Stimulated activated CD8-positive, alpha-beta memory T cell treated with anti-CD3 and anti-CD28 coated beads, Interleukin-4, amount 100 ng/mL, for 24 hours (primary cell): ENCODE measurements around the gene KRTAP9-4.
"Not testable (repeated sequence)": the region's sequence is repeated elsewhere in the genome, so short reads cannot be mapped to it uniquely, and the experiment has no call there.

Experiments used
- DNase-seq: peaks from one replicate; pipeline ENCODE4 v3.0.0-alpha.2; 2020; ENCODE audit warnings: low read depth

The KRTAP9-4 gene, protein sequence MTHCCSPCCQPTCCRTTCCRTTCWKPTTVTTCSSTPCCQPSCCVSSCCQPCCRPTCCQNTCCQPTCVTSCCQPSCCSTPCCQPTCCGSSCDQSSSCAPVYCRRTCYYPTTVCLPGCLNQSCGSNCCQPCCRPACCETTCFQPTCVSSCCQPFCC

DNA sequence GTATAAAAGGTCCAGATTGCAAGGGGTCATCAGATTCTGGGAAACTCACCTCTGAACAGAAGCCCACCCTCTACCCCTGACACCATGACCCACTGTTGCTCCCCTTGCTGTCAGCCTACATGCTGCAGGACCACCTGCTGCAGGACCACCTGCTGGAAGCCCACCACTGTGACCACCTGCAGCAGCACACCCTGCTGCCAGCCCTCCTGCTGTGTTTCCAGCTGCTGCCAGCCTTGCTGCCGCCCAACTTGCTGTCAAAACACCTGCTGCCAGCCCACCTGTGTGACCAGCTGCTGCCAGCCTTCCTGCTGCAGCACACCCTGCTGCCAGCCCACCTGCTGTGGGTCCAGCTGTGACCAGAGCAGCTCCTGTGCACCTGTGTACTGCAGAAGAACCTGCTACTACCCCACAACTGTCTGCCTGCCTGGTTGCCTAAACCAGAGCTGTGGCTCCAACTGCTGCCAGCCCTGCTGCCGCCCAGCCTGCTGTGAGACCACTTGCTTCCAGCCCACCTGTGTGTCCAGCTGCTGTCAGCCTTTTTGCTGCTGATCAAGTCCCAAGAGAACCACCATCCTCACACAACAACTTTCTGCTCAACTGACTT is at the start of gene KRTAP9-4:
TSS of gene KRTAP9-4 (plus strand) at position 51 of the 604 bp plus-strand sequence. CDS start at position 85, 34 bp downstream.
- not testable (repeated sequence) for DNase-seq

DNA sequence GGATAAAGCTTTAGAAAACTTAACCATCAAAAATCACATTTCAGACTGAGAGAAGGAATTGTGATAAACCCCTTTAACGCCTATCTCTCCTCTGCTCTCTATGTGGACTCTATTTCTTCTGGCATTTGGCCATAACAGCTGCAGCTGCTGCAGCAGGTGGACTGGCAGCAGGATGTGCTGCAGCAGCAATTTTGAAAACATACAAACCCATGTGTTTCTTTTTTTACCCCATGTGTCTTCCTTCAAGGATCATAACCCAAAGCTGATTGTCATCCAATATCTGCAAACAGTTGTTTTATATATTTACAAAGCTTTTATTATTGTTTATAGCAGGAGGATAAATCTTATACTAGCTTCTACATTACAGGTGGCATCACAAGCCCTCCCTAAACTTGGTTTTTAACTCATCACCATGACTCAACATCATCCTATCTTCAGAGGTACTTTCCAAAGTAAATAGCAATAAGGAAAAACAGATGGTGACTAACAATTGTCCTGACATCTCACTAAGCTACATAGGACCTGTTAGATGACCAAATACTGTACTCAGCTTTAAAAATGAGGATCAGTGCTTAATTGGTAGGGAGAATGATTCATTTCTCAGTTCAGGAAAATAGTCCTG is 37.5 kb upstream of the KRTAP9-4 start:
- DNase-seq, result no peak

DNA sequence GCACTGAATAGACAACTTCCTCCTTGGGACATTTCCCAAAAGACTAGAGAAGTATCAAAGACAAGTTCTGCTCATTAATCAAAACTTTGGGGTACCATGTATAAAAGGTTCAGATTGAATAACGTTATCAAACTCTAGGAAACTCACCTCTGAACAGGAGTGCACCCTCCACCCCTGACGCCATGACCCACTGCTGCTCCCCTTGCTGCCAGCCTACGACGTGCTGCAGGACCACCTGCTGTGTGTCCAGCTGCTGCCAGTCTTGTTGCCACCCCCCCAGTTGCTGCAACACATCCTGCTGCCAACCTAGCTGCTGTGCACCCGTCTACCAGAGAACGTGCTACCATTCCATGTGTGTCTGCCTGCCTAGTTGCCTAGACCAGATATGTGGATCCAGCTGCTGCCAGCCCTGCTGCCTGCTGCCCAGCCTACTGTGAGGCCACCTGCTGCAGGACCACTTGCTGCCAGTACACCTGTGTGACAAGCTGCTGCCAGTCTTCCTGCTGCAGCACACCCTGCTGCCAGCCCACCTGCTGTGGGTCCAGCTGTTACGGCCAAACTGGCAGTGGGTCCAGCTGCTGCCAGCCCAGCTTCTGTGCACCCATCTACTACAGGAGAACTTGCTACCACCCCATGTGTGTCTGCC is 36.8 kb upstream of the KRTAP9-4 start:
- no peak for DNase-seq

DNA sequence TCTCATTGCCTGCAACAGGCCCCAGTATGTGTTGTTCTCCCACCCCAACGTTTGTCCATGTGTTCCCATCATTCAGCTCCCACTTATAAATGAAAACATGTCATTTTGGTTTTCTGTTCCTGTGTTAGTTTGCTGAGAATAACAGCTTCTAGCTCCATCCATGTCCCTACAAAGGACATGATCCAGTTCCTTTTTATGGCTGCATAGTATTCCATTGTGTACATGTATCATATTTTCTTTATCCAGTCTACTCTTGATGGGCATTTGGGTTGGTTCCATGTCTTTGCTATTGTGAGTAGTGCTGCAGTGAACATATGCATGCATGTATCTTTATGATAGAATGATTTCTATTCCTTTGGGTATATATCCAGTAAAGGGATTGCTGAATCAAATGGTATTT is 33.8 kb upstream of the KRTAP9-4 start:
- DNase-seq, result no peak

DNA sequence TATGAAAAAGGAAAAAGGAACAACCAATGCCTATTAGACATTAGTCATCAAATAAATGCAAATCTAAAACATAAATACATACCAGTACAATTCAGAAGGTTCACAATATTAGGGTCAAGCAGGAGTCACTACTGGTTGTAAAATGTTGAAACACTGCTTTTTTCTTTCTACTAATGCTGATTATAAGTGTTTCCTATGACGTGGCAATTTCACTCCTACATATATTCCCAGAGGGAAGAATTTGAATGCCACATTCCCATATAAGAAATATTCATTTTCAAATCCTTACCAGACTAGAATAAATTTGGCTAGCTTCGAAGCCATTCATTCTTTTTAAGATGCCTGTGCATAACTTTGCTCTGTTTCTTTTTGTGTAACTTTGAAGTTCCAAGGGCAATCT is 25.7 kb upstream of the KRTAP9-4 start:
- DNase-seq, result no peak

DNA sequence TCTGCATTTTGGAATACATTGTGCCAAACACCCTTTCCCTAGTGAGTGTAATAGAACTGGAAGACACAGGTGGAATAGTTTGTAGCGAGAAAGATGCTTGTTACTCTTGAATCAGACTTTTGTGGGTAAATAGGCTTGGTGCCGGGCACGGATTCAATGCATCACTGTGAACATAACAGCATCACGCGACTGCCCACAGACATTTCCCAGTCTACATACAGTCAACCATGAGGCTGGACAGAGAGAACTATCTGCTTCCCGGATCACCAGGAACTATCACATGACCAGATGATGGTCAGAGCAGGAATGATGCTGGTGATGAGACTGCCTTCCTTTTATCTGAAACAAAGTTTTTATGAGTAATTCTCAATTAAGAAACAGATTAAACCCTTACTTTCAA is 23.4 kb upstream of the KRTAP9-4 start:
- no peak for DNase-seq

DNA sequence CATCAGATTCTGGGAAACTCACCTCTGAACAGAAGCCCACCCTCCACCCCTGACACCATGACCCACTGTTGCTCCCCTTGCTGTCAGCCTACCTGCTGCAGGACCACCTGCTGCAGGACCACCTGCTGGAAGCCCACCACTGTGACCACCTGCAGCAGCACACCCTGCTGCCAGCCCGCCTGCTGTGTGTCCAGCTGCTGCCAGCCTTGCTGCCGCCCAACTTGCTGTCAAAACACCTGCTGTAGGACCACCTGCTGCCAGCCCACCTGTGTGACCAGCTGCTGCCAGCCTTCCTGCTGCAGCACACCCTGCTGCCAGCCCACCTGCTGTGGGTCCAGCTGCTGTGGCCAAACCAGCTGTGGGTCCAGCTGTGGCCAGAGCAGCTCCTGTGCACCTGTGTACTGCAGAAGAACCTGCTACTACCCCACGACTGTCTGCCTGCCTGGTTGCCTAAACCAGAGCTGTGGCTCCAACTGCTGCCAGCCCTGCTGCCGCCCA is 22.8 kb upstream of the KRTAP9-4 start, which contains the start of gene KRTAP9-2:
TSS of gene KRTAP9-2 (plus strand) at position 51 of the 498 bp plus-strand sequence. CDS start at position 58, 7 bp downstream.
- not testable (repeated sequence) for DNase-seq

DNA sequence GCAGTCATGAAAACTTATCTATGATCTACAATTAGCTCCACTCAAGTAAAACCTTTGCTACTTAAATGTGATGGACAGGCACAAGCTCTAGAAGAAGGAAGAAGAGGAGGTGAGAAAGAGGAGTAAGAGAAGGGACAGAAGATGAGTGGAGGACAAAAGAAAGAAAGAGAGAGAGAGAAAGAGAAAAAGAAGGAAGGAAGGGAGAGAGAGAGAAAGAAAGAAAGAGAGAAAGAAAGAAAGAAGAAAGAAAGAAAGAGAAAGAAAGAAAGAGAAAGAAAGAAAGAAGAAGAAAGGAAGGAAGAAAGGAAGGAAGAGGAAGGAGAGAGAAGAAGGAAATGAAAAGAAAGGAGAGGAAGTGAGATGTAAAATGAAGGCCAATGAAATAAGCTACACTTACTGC is 19.4 kb upstream of the KRTAP9-4 start:
- no peak for DNase-seq

DNA sequence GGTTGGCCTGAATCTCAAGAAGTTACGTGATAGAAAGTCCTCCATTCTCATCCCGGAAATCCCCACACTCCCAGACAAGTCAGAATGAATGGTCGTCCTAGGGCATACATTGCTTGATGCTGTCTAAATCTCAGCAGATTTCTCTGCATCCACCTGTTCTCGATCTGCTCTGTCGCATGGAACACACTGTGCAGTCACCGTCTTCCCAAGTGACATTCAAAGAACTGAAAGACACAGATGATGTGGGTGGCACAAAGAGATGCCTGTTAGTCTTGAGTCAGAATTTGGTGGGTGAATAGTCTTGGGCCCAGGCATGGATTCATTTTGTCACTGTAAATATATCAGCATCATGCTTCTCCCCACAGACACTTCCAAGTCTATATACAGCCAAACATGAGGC is 17.8 kb upstream of the KRTAP9-4 start:
- DNase-seq, result no peak

DNA sequence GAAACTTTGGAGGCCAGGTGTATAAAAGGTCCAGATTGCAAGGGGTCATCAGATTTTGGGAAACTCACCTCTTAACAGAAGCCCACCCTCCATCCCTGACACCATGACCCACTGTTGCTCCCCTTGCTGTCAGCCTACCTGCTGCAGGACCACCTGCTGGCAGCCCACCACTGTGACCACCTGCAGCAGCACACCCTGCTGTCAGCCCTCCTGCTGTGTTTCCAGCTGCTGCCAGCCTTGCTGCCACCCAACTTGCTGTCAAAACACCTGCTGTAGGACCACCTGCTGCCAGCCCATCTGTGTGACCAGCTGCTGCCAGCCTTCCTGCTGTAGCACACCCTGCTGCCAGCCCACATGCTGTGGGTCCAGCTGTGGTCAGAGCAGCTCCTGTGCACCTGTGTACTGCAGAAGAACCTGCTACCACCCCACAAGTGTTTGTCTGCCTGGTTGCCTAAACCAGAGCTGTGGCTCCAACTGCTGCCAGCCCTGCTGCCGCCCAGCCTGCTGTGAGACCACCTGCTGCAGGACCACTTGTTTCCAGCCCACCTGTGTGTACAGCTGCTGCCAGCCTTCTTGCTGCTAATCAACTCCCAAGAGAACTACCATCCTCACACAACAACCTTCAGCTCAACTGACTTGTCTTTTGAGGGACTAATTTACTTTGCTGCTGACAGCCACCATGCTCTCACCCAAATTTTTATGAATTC is 16.9 kb upstream of the KRTAP9-4 start, which contains the start of gene KRTAP9-3:
TSS of gene KRTAP9-3 (plus strand) at position 51 of the 707 bp plus-strand sequence. CDS start at position 104, 53 bp downstream.
- not testable (repeated sequence) for DNase-seq

DNA sequence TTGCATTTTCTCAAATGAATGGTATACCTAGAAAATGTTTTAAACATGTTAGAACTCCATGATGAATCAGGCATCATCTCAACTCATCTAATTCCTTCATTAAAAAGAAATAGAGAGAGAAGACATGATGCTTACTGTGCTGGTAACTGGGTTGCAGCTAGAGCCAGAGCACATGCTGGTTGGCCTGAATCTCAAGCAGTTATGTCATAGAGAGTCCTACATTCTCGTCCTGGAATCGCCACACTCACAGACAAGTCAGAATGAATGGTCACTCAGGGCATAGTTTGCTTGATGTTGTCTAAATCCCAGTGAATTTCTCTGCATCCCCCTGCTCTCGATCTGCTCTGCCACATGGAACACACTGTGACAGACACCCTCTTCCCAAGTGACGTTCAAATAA is 12.4 kb upstream of the KRTAP9-4 start:
- DNase-seq, result not testable (repeated sequence)

DNA sequence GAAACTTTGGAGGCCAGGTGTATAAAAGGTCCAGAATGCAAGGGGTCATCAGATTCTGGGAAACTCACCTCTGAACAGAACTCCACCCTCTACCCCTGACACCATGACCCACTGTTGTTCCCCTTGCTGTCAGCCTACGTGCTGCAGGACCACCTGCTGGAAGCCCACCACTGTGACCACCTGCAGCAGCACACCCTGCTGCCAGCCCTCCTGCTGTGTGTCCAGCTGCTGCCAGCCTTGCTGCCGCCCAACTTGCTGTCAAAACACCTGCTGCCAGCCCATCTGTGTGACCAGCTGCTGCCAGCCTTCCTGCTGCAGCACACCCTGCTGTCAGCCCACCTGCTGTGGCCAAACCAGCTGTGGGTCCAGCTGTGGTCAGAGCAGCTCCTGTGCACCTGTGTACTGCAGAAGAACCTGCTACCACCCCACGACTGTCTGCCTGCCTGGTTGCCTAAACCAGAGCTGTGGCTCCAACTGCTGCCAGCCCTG is 11.5 kb upstream of the KRTAP9-4 start, which contains the start of gene KRTAP9-8:
TSS of gene KRTAP9-8 (plus strand) at position 51 of the 489 bp plus-strand sequence. CDS start at position 104, 53 bp downstream.
- DNase-seq, result not testable (repeated sequence)

DNA sequence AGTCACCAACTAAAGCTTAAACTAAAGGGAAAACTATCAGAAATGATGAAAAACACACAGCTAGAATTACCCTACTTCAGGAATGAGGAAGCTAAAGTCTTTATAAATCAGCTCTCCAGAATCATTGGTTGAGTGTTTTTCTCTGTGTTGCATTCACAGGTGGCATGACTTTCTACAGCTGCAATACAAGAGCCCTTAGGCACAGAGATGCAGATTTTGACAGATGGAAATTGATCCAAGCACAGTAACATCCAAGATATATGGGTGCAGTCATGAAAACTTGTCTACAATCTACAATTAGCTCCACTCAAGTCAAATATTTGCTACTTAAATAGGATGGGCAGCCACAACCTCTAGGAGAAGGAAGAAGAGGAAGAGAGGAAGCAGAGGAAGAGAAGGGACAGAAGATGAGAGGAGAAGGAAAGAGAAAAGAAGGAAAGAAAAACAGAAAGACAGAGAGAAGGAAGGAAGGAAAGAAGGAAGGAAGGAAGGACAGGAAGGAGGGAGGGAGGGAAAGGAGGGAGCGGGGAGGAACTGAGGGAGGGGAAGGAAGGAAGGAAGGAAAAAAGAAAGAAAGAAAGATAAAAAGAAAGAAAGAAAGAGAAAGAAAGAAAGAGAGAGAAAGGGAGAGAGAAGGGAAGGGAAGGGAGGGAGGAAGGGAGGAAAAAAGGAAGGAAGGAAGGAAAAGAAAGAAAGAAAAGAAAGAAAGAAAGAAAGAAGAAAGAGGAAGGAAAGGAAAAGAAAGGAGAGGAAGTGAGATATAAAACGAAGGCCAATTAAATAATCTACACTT is 2.3 kb upstream of the KRTAP9-4 start:
- DNase-seq, result not testable (repeated sequence)

DNA sequence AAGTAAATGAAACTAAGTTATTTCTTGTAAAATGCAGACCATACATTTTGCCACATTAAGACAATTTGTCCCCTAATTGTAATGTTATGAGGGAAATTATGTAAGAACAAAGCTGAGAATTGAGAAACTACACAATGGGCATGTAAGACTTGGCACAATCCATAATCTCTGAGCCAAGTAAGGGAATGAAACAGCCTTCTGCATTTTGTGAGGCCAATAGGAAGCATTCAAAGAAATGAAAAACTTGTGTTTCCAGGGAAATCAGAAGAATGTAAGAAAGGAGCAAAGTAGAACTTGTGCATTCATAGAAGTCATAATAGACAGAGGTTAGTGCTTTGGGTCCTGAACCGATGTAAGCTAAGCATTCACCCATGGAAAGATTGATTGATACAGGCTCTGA is 1.8 kb downstream of the KRTAP9-4 start:
- DNase-seq, result no peak

DNA sequence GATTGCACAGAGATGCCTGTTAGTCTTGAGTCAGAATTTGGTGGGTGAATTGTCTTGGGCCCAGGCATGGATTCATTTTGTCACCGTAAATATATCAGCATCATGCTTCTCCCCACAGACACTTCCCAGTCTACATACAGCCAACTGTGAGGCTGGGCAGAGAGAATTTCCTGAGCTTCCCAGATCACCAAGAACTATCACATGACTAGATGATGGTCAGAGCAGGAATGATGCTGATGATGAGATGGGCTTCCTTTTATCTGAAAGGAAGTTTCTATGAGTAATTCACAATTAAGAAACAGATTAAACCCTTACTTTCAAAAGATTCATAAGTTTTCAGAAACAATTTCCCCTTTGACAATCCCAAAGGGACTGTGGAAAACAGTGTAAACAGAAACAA is 5.4 kb downstream of the KRTAP9-4 start:
- DNase-seq, result no peak

DNA sequence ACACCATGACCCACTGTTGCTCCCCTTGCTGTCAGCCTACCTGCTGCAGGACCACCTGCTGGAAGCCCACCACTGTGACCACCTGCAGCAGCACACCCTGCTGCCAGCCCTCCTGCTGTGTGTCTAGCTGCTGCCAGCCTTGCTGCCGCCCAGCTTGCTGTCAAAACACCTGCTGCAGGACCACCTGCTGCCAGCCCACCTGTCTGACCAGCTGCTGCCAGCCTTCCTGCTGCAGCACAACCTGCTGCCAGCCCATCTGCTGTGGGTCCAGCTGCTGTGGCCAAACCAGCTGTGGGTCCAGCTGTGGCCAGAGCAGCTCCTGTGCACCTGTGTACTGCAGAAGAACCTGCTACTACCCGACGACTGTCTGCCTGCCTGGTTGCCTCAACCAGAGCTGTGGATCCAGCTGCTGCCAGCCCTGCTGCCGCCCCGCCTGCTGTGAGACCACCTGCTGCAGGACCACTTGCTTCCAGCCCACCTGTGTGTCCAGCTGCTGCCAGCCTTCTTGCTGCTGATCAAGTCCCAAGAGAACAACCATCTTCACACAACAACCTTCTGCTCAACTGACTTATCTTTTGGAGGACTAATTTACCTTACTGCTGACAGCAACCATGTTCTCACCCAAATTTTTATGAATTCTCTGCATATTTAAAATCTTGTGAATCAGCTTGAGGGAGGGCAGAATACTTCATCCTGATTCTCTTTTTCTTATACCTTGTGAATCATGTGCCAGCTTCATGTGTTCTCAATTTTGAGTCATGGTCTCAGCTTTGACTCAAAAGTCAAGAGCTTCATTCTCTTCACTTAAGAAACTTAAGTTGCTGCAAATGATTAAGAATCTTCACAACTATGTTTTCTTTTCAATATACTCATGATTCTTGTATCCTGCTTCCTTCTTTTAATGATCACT is 6.1 kb downstream of the KRTAP9-4 start, which contains the start of gene KRTAP9-9:
TSS of gene KRTAP9-9 (plus strand) at position 4 of the 910 bp plus-strand sequence.
- DNase-seq, result not testable (repeated sequence)

DNA sequence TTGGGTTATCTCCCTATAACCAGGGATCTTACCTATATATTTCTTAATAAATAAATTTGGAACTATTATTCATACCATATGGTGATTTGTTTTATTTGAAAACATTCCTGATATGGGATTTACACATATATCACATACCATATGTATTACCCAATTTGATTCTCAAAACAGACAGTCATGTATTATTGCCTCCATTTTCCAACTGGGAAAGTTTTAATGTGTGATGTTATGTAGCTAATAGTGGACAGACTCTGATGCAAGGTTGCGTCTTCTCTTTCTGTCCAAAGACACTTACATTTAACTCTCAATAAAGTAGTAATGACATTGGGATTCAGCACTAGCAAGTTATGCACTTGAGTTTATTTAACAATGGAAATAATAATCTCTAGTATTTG is 6.8 kb downstream of the KRTAP9-4 start:
- DNase-seq, result no peak

DNA sequence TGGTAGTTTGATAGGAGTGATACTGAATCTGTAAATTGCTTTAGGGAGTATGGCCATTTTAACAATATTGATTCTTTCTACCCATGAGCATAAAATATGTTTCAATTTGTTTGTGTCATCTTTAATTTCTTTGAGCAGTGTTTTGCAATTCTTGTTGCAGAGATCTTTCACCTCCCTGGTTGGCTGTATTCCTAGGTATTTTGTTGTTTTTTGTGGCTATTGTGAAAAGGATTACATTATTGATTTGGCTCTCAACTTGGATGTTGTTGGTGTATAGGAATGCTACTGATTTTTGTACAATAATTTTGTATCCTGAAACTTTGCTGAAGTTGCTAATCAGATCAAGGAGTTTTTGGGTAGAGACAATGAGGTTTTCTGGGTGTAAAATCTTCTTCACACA is 8.9 kb downstream of the KRTAP9-4 start:
- no peak for DNase-seq

DNA sequence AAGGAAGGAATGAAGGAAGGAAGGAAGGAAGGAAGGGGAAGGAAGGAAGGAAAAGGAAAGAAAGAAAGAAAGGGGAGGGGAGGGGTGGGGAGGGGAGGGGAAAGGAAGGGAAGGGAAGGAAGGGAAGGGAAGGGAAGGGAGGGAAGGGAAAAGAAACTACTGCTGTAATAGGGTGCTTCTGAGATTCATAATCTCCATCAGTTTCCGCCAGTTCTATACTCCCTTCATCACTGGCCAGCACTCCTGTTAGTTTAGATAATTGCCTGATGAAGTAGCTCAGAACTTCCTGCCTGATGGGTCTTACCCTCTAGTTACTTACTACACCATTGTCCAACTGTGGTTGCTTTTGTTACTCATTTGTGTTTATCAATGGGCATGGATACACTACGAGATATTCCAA is 13.7 kb downstream of the KRTAP9-4 start:
- no peak for DNase-seq

DNA sequence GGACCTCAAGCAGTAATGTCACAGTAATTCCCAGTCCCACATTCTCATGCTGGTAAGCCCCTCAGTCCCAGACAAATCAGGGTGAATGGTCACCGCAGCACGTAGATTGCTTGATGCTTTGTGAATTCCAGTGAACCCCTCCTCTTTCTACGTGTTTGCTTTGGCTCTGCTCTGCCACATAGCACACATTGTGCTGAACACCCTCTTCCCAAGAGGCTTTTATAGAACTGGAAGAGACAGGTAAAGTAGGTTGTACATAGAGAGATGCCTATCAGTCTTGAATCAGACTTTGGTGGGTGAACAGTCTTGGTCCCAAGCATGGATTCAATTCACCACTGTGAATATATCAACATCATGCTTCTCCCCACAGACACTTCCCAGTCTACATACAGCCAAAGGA is 15.1 kb downstream of the KRTAP9-4 start:
- no peak for DNase-seq
